GM19438 (cell line): ENCODE results near the gene KIAA0408.

Experiments used
- ATAC-seq: cut with Tn5 transposase; IDR thresholded peaks from one replicate; pipeline ENCODE4 v1.9.1; 2021; ENCODE audit warnings: low read depth; ENCODE audit not compliant: unreplicated experiment

The KIAA0408 gene

DNA sequence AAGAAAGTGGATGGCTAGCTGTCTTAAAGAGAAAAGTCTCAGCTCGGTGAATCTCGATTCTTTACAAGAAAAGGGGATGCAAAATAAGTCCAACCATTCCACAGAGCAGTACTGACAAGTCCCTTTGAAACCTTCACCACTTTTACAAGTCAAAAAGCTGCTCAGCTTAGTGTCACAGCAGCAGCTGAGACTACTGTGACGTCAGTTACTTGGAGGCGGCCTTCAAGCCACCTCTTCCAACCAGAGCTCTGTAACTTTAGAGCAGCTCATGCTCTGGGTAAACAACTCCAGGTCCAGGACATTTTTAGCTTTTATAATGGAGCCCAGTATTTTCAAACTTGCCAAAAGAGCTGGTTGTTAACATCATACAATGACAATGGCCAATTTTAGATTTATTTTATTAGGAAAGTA is at the start of gene KIAA0408:
KIAA0408 (minus strand) TSS at position 159 of the 411 bp plus-strand sequence. CDS start 5,408 bp downstream, outside the sequence.
- no peak for ATAC-seq

DNA sequence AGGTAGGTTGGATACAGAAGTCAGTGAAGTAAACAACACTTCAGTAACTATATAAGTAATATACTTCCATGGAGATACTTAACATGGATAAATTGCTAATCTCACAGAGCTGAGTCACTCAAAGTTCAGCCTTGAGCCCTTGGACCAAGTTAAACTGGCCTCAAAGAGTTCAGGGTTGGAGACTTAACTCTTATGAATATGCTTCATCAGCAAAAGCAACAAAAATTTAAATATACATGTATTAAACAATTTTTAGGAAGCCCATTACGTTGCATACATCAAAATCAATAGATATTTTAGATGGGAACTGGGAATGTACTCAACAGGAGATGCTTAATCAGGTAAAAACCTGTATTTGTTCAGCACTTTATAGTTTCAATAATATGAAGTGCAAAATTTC is 47.7 kb upstream of the KIAA0408 start:
- ATAC-seq, result no peak

DNA sequence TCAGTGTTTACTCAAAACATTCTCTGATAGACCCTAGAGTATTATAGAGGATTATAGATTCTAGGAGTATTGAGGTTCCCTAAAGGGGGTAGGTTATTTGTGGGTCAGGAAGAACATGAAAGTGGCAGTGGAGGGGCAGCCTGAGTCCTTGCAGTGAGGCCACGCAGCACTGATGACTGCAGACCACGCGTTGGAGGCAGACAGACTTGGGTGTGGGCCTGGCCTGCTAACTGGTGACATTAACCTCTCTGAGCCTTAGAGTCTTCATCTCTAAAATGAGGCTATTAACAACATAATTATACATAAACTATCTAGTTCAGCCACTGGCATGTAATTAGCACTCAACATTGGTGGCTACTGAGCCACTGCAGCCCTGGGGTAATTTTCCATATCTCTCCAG is 43.8 kb upstream of the KIAA0408 start:
- ATAC-seq, result no peak

DNA sequence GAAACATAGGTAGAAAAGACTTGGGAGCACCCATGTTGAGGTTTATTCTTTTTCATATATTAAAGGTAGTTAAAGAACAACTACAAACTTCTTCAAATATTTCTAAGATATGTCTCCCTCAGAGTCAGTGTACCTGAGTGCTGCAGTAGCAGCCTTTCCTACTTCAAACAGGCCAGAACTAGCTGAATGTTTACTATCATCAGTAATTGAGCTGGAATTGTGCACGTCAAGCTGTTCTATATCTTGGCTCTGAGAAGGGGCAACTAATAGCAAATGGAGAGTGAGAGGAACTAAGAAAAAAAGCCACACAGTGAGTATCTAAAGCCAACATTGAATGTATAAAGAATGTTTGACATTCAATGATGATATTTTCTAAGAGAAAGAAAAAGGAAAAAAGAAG is 38.2 kb upstream of the KIAA0408 start:
- ATAC-seq, result no peak

DNA sequence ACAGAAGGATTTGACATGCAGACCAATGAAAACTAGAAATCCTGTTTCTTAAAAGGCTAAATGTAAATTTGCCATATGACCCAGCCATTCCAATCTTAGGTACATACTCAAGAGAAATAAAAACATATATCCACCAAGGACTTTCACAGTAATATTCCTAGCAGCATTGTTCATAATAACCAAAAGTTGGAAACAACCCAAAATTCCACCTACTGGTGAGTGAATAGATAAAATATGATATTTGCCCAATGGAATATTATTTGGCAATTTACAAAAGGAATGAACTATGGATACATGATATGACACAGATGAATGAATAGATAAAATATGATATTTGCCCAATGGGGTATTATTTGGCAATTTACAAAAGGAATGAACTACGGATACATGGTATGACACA is 37.3 kb upstream of the KIAA0408 start:
- ATAC-seq, result no peak

DNA sequence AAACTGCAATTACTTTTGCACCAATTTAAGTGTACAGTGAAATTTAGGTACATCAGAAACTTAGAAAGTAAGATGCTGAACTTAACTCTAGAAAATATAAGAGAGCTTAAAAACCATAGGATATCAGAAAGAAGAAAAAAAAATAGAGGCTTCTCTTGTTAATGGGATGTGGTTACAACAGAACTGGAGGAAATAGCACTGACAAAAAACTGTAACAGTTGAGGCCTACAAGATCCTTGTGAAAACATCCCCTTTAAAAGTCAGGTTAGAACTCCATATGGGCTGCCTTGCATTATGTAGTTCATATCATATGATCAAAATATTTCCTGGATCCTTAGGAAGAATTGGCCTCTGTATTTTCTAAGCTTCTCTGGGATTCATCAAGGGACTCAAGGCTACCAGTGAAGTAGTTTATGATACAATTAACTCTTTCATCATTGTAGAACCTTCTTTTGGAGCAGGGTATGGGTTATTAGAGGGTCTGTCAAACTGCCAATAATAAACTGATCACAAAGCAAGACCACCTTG is 35.1 kb upstream of the KIAA0408 start:
- ATAC-seq, result no peak

DNA sequence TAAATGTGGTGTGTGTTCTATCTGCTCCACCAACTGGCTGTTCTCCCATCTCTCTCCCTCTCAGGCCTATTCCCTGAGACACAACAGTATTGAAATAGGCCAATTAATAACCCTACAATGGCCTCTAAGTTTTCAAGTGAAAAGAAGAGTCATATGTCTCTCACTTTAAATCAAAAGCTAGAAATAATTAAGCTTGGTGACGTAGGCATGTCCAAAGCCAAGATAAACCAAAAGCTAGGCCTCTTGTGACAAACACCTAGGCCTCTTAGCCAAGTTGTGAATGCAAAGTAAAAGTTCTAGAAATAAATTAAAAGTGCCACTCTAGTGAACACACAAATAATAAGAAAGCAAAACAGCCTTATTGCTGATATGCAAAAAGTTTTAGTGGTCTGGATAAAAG is 30.1 kb upstream of the KIAA0408 start:
- no peak for ATAC-seq

DNA sequence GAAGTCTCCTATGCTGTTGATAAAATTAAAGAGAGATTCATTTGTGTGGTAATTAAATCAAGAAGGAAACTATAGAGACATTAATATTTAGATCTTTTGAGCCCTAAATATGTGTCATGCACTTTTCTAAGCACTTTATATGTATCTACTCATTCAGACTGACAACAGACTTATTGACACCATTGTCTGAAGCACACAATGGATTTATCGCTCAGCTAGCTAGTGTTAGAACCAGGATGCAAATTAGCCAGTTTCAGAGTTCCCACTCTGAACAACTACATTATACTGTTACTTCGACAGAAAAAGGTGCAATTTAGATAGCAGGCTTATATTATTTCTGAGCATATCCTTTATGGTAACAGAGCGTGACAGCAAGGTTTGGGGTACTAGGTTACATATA is 27.7 kb upstream of the KIAA0408 start:
- no peak for ATAC-seq

DNA sequence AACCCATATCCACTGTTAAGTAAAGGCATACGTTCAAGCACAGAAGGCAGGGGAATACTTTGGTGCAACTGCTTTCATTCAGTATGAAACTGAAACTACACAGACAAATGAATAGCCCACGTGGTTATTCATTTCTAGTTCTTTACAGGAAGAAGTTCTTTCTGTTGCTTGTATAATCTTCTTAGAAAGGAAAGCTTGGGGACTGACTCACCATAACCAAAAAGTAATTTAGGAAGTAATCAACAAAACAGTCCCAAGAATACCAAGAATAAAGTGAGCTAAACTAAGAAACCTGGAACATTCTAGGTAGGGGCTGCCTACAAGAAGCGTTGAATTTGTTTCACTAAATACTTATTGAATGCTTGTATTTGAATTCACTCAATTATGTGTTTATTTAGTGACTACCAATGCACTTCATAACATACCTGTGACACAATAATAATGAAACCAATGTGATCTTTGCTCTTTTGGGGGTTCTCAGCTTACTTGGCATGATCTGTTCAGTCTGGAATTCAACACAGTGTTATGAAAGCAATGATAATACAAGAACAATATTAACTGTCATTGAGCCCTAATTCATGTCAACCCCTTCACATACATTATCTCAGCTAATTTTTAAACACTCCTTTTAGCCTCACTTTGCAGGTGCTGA is 25.1 kb upstream of the KIAA0408 start:
- peak; percentile 99 for ATAC-seq

DNA sequence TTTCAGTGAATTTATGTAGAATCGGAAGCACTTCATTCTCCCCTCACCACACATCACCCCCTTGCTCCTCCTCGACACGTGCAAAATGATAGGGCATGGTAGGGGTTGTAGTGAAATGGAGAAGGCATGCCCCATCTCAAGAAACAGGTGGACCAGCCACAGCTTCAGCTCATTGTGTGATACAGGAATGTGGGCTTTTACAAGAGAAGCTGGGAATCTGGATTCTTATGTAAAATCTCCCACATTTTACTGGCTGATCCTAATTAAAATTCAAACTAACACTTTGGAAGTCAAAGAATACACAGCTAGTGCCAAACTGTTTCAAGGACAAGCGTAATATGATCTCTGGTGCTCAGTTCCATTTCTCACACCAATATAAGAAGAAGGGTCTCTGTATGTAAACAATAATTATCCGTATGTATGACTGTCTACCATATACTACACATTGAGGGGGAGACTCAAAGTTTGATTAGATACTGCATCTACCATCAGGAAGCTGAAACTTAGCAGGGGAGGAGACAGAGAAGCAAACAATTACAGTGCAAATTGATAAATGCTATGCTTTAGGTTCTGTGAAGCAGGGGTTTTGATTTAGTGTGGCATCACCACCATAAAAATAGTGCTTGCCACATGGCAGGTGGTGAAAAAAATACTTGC is 24.3 kb upstream of the KIAA0408 start:
- peak; percentile 10 for ATAC-seq

DNA sequence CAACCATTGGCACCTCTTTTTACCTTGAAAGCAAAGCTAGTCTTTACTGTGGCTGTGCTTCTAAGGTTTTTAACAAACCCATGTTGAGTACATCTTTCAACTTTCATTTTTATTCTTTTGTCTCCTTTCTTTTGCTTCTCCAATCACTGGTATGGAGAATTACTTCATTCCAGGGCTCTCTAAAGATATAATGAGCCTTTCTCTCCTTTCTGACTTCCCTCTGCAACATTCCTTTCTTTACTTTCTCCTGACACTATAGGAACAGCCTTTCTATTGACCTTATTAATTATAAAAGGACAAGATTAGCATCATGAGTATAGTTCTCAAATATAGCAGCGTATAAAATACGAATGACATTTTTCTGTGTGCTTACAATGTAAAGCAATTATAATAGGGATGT is 23.1 kb upstream of the KIAA0408 start:
- no peak for ATAC-seq

DNA sequence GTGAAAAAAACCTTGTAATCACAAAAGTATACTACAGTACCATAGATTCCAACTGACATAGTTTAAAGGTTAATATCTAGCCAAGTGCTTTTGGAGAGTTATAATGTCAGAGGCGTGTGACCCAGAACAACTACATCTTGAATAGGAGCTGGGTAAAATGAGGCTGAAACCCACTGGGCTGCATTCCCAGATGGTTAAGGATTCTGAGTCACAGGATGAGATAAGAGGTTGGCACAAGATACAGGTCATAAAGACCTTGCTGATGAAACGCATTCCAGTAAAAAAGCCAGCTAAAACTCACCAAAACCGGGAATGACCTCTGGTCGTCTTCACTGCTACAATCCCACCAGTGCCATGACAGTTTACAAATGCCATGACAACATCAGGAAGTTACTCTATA is 22.4 kb upstream of the KIAA0408 start:
- ATAC-seq, result no peak

DNA sequence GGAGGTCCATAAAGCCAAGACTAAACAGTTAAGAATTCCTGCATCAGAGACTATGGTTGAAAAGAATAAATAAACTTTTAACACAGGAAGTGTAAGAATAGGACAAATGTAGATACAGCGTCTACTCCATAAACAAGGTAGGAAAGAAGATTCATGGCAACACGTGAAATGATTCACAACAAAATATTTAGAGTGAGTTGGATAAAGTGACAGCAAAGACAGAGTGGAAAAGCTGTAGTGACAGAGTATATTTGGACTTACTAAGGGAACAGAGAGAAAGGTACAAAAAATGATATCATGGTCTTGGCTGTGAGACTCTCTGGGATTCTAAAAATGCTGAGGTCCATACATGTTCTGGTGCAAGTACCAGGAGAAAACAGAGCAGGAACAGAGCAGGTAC is 21.9 kb upstream of the KIAA0408 start:
- ATAC-seq, result no peak

DNA sequence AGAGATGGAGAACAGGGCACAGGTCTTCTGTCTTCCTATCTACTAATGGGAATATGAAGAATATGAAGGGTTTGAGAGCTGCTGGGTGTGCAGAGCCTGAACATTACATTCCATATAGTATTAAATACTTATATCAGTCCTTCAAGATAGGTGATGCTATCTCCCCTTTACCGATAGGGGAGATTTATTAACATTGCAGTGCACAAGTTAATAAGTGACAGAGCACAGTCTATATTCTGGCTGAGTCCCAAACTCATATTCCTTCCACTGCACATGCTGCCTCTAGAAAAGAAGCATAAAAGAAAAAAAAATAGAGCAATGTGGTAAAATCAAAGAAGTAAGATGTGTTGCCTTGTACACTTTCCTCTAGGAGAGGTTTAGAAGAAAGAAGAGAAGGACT is 18.5 kb upstream of the KIAA0408 start:
- ATAC-seq, result no peak

DNA sequence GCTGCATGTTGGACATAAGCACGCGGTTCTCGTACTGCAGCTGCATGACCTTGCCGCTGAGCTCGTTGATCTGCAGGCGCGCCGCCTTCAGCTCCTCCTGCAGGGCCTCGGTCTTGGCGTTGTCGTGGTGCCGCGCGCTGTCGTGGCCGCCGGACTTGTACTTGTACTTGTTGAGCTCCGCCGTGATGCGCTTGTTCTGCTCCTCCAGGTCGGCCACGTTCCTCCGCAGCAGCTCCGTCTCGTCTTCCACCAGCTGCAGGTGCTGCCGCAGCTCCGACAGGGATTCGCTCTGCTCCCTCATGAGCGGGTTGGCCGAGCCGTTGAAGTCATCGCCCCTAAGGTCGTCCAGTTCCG is 16.6 kb upstream of the KIAA0408 start:
- ATAC-seq, result no peak

DNA sequence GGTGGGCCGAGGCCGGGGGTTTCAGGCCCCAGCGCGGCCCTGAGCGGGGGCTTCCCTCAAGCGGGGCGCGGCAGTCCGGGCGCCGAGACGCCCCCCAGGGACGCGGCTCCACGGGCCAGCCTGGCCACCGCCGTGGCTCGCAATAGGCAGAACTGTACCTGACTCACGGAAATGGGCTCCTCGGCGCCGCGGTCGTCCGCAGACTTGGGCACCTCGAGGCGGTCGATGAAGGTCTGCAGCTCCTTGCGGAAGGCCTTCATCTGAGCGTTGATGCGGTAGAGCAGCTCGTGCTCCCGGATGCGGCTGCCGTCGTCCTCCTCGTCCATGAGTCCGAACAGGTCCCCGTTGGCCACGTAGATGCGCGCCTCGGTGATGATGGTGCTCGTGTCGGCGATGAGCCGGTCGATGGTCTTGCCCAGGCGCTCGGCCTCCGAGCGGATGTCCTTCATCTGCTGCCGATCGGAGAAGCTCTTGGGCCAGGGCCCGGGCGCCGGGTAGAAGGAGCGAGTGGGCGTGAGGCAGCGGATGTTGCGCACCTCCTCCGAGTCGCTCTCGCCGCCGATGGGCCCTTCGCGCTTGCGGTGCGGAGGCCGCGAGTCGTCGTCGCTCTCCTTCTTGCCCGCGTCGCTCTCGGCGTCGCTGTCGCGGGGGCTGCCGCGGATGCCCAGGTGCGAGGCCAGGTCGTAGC is 16.1 kb upstream of the KIAA0408 start:
- no peak for ATAC-seq

DNA sequence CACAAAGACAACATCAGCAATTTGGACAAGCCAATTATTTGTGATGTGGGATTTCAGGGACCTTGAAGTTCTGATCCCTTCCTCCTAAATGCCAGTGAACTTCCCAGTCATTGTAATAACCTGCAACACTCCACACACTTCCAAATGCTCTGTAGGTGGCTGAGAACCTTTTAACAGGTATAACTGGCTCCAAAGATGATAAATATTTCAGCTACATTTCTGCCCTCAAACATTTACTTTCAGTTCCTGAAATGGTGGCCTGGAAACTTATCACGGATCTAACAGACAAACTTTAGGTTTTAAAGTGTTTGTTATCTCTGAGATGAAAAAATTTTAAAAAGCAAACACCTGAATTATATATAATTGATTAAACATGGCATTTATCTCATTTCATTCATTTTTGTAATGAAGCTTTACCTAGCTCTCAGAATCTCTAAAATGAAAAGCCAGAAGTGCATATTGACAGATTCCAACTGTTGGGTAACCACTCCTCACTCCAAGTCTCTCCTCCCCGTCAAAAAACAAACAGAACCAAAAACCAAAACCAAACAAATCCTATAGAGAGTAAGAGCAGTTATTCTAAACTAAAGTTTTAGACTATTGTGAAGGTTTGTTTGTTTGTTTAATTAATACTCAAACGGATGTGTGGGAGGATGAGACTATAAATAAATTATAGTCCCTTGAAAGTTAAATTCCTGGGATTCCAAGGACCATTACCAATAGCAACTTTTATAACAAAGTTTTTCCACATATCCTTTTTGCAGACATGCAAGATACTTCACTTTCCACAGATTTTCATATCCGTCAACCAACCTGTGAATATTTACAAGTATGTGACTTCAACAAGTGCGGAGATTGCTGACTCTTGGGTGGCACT is 12.4 kb upstream of the KIAA0408 start:
- peak; percentile 72 for ATAC-seq

DNA sequence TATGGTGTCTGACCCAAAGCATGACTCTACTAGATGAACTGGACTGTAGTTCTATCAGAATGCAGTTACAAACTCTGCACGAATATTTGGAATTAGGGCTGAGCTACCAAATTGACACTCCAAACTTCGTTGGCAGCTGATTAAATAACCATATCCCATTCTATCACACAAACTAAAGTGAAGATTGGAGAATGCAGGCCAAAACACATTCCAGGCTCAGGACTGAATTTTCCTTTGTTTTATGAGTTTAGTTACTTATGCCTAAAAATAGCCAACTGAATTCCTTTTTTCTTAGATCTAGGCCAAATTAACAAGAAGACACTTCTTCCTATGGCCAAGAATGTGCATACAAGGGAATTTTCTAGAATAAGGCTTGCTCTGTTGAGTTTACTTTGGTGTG is 9.7 kb upstream of the KIAA0408 start:
- no peak for ATAC-seq

DNA sequence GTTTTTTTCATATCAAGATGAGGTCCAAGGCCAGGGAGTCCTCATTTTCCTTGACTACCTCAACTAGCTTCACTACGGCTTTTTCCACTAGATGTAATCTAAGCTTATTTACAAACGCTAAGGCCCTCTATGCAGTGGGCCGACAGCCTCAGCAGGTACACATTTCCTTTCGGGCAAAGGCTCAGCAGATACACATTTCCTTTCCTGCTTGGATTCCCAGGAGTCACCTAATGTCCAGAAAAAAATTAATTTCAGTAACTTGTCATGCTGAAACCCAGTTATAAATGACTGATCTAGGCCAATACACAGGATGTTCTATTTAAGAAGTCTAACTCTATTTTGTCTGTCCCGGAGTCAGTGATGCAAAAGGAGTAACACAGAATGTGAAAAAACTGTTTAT is 7.2 kb upstream of the KIAA0408 start:
- ATAC-seq, result no peak

DNA sequence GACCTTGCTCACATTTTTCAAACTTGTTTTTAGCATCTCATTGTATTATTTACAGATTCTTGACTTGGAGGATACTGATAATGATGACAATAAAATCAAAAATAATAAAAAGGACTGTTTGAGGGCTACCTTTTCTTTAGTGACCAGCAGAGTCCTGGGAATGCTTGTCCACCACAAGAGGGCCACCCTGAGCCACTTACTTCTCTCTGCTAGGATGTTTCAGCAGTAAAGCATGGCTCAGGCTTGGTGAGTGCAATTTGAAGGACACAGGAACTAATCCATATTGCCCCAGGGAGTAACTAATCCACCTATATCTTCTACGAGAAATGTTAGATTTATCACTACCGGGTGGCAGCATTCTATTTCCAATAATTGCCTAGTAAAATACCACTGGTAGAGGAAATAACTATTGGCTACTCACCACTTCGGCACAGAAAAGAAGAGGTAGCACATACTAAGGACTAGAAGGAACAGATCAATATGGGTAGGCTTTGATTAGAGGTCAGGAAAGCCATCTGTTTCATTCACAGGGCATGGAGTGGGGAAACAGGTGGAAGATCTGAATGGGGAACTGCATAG is 5.8 kb upstream of the KIAA0408 start:
- ATAC-seq, result peak; percentile 84
